WTC11 (cell line): ENCODE measurements around the gene IRS1. TPM values are rescaled to one million over a fixed set of nuclear protein-coding genes. Genes with fewer than 3 reads are reported as not detected.

ENCODE experiments used
- ATAC-seq: fragments of 200-7000 bp; cut with Tn5 transposase; 2 replicates; pipeline ENCODE4 v1.10.0; 2021; ENCODE audit warnings: mild to moderate bottlenecking, moderate library complexity
- CTCF ChIA-PET: fragments of 300-600 bp; sonication (Branson Sonifier 250); formaldehyde crosslinking; loops from one replicate; lab custom pipeline; 2021; ENCODE audit warnings: antibody characterized with exemption; lab: Charles Lee
- POLR2A ChIA-PET: fragments of 350-600 bp; sonication (Branson Sonifier 250); formaldehyde crosslinking; loops from one replicate; lab custom pipeline; 2021; ENCODE audit warnings: antibody characterized with exemption; lab: Charles Lee
- DNase-seq: peaks from one replicate; pipeline ENCODE4 v3.0.0; 2021; ENCODE audit warnings: low spot score
- H3K27ac Mint-ChIP-seq: 2 replicates; pipeline ENCODE4 v1.8.0; 2021; ENCODE audit warnings: mixed read lengths
- H3K27me3 Mint-ChIP-seq: 2 replicates; pipeline ENCODE4 v1.8.0; 2021; ENCODE audit warnings: low read depth, mild to moderate bottlenecking, moderate library complexity, mixed read lengths
- H3K36me3 Mint-ChIP-seq: 2 replicates; pipeline ENCODE4 v1.8.0; 2021; ENCODE audit warnings: mixed read lengths
- H3K4me1 Mint-ChIP-seq: 2 replicates; pipeline ENCODE4 v1.8.0; 2022; ENCODE audit warnings: mixed read lengths
- H3K4me3 Mint-ChIP-seq: 2 replicates; pipeline ENCODE4 v1.8.0; 2021; ENCODE audit warnings: mild to moderate bottlenecking, moderate library complexity, mixed read lengths
- H3K9me3 Mint-ChIP-seq: 2 replicates; pipeline ENCODE4 v1.8.0; 2021; ENCODE audit warnings: mixed read lengths
- ARID4B ChIP-seq: sonication (generic); formaldehyde crosslinking; IDR thresholded peaks from 2 replicates; pipeline ENCODE4 v1.8.0; 2023; ENCODE audit warnings: missing genetic modification reagents, mild to moderate bottlenecking, borderline replicate concordance
- CBFB ChIP-seq: sonication (generic); formaldehyde crosslinking; IDR thresholded peaks from 2 replicates; pipeline ENCODE4 v1.8.1; 2022; ENCODE audit warnings: mild to moderate bottlenecking, low read depth, missing genetic modification reagents
- EMX1 ChIP-seq: fragments of 250-450 bp; sonication (Bioruptor Pico); IDR thresholded peaks from 2 replicates; pipeline ENCODE4 v1.8.0; 2021; ENCODE audit warnings: mild to moderate bottlenecking
- ERG ChIP-seq: fragments of 250-450 bp; sonication (Bioruptor Pico); IDR thresholded peaks from 2 replicates; pipeline ENCODE4 v1.8.0; 2021; ENCODE audit warnings: mild to moderate bottlenecking
- FOXP1 ChIP-seq: sonication (generic); formaldehyde crosslinking; IDR thresholded peaks from 2 replicates; pipeline ENCODE4 v1.8.0; 2022; ENCODE audit warnings: missing genetic modification reagents, mild to moderate bottlenecking, moderate library complexity, borderline replicate concordance
- NFE2L1 ChIP-seq: sonication (generic); formaldehyde crosslinking; IDR thresholded peaks from 2 replicates; pipeline ENCODE4 v1.8.1; 2023; ENCODE audit warnings: missing genetic modification reagents
- NR2C2 ChIP-seq: sonication (generic); formaldehyde crosslinking; IDR thresholded peaks from 2 replicates; pipeline ENCODE4 v1.8.0; 2022; ENCODE audit warnings: mild to moderate bottlenecking, missing genetic modification reagents
- PRRX2 ChIP-seq: fragments of 250-450 bp; sonication (Bioruptor Pico); IDR thresholded peaks from 2 replicates; pipeline ENCODE4 v1.8.0; 2021; ENCODE audit warnings: mild to moderate bottlenecking
- RELA ChIP-seq: sonication (generic); formaldehyde crosslinking; IDR thresholded peaks from 2 replicates; pipeline ENCODE4 v1.8.1; 2022; ENCODE audit warnings: missing genetic modification reagents, mild to moderate bottlenecking, borderline replicate concordance
- TEAD4 ChIP-seq: sonication (generic); formaldehyde crosslinking; IDR thresholded peaks from 2 replicates; pipeline ENCODE4 v1.8.0; 2022; ENCODE audit warnings: mild to moderate bottlenecking, missing genetic modification reagents
- ZNF263 ChIP-seq: sonication (generic); formaldehyde crosslinking; IDR thresholded peaks from 2 replicates; pipeline ENCODE4 v1.8.1; 2022; ENCODE audit warnings: low read depth, mild to moderate bottlenecking, moderate library complexity, missing genetic modification reagents
- ZNF317 ChIP-seq: sonication (generic); formaldehyde crosslinking; IDR thresholded peaks from 2 replicates; pipeline ENCODE4 v1.8.1; 2023; ENCODE audit warnings: low read depth, mild to moderate bottlenecking, moderate library complexity, missing genetic modification reagents, borderline replicate concordance
- ZNF512 ChIP-seq: sonication (generic); formaldehyde crosslinking; IDR thresholded peaks from 2 replicates; pipeline ENCODE4 v1.8.1; 2022; ENCODE audit warnings: missing genetic modification reagents, borderline replicate concordance
- ZNF671 ChIP-seq: fragments of 250-450 bp; sonication (Bioruptor Pico); IDR thresholded peaks from 2 replicates; pipeline ENCODE4 v1.8.0; 2021; ENCODE audit warnings: mild to moderate bottlenecking
- total RNA-seq: library from RNA; stranded (reverse); gene quantifications from 3 replicates; pipeline ENCODE4 v1.2.3, GENCODE V29; 2021
- TF ChIP-seq, protein P1 (sequence below): sonication (generic); formaldehyde crosslinking; IDR thresholded peaks from 2 replicates; pipeline ENCODE4 v1.8.0; 2022; ENCODE audit warnings: mild to moderate bottlenecking, missing genetic modification reagents

Gene IRS1
- total RNA-seq, 1 experiment from 2014 or later, result 22.9 TPM

GRCh38 chr2:226726546-226726945 lies 73.1 kb downstream of the IRS1 start:
- CTCF ChIA-PET, result no interaction called here
- DNase-seq, result no peak
- Mint-ChIP-seq H3K27ac (no peak overlapping the region), H3K4me1 (peaks cover 13% of the 10 kb centered on the region), H3K36me3 (no peaks in the 10 kb centered on the region), H3K4me3 (no peak overlapping the region), H3K9me3 (no peaks in the 10 kb centered on the region)
- ATAC-seq, result no peak
- TF ChIP-seq RELA (CRISPR knock-in tag) (no peak), ZNF317 (no peak), ZNF512 (no peak), EMX1 (CRISPR knock-in tag) (no peak), NR2C2 (CRISPR knock-in tag) (no peak)
- TF ChIP-seq, all 79 proteins: peak for 0
- POLR2A ChIA-PET, result no interaction called here
- H3K27me3 Mint-ChIP-seq, result no peaks in the 10 kb centered on the region

- ATAC-seq (no peak), DNase-seq (no peak)
- Mint-ChIP-seq H3K9me3 (no peaks in the 10 kb centered on the region), H3K4me1 (peaks cover 19% of the 10 kb centered on the region), H3K27ac (no peak overlapping the region; the same call in 1 of the 2 replicates), H3K4me3 (no peak overlapping the region), H3K27me3 (no peaks in the 10 kb centered on the region)
- ChIA-PET POLR2A (no interaction called here), CTCF (no interaction called here)
- TF ChIP-seq ZNF263 (CRISPR knock-in tag) (no peak), ARID4B (no peak), NFE2L1 (CRISPR knock-in tag) (no peak), ERG (CRISPR knock-in tag) (no peak), ZNF671 (CRISPR knock-in tag) (no peak), CBFB (no peak), TEAD4 (CRISPR knock-in tag) (no peak), PRRX2 (CRISPR knock-in tag) (no peak), FOXP1 (no peak)
- TF ChIP-seq, protein P1, sequence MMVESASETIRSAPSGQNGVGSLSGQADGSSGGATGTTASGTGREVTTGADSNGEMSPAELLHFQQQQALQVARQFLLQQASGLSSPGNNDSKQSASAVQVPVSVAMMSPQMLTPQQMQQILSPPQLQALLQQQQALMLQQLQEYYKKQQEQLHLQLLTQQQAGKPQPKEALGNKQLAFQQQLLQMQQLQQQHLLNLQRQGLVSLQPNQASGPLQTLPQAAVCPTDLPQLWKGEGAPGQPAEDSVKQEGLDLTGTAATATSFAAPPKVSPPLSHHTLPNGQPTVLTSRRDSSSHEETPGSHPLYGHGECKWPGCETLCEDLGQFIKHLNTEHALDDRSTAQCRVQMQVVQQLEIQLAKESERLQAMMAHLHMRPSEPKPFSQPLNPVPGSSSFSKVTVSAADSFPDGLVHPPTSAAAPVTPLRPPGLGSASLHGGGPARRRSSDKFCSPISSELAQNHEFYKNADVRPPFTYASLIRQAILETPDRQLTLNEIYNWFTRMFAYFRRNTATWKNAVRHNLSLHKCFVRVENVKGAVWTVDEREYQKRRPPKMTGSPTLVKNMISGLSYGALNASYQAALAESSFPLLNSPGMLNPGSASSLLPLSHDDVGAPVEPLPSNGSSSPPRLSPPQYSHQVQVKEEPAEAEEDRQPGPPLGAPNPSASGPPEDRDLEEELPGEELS (CRISPR knock-in tag), result no peak
- TF ChIP-seq, all 79 proteins: peak for 0
- H3K36me3 Mint-ChIP-seq, result no peaks in the 10 kb centered on the region
Observed at GRCh38 chr2:226725126-226725860, 74.3 kb downstream of the IRS1 start.
